Measurements from ENCODE around the gene COX10. TPM values are rescaled to one million over a fixed set of nuclear protein-coding genes. Genes with fewer than 3 reads are reported as not detected.
"Not testable (repeated sequence)": the region's sequence is repeated elsewhere in the genome, so short reads cannot be mapped to it uniquely, and the experiment has no call there.

The COX10 gene
- 10 to 100 TPM; 29.9 to 30.6 TPM for total RNA-seq

DNA sequence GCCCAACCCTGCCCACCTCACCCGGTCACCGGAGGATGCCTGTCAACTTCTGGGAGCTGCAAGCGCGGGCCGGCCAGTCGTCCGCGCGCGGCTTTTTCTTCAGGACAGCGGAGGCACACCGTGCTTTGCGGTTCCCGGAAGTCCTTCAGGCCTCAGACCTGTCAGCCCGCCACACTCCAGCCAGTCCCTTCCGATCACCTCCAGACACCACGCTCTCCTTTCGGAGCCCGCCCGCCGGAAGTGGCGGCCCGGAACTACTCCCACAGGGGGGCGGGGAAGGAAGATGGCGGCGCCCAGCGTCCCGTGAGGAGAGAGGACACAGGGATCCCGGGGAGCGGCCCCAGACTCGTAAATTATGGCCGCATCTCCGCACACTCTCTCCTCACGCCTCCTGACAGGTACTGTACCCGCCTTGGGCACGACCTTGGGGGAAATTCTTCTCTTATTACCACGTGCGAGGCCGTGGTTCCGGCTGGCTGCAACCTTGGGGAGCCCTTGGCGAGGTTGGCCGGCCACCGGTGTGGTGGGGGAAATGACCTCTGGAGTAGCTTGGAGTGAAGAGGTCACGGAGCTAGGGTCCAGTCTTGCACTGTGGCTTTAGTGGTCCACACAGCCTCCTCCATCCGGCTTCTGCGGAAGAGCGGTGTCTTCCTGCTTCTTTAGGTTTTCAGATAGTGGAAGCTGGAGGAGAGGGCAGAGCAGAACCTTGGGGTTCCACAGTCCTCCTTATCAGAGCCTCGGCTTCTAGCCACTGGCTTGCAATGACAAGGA is at the start of gene COX10:
Gene COX10 (plus strand): TSS at position 254 of the 771 bp plus-strand sequence. CDS start 102 bp downstream, at position 356.
- DNase-seq = peak; percentile 88
- intact Hi-C loops (cut with micrococcal nuclease) = loop anchor here (1.0 to 10.0 kb wide), 5 partner anchors 27 to 1055 kb away; partner anchors contain the start of gene ELAC2
- Mint-ChIP-seq H3K4me1 (ENCODE audit: low read depth) (peaks cover 67% of the 10 kb centered on the region), H3K4me3 (peak within 1 kb of the TSS; percentile 94), H3K27me3 (ENCODE audit: low read depth) (no peaks in the 10 kb centered on the region), H3K27ac (peak within 1 kb of the TSS; percentile 87), H3K36me3 (ENCODE audit: low read depth) (peaks cover 33% of the 10 kb centered on the region), H3K9me3 (peaks cover 4% of the 10 kb centered on the region)
- CTCF ChIA-PET = interaction anchor here (0.5 to 0.6 kb wide), 2 partner anchors 31 to 343 kb away, joined by 4 to 7 read pairs; no protein-coding TSS in a partner anchor

- intact Hi-C loops (cut with micrococcal nuclease); H3K4me3 Mint-ChIP-seq; H3K27ac Mint-ChIP-seq; H3K9me3 Mint-ChIP-seq; CTCF ChIA-PET; H3K4me1 Mint-ChIP-seq (ENCODE audit: low read depth); DNase-seq; H3K36me3 Mint-ChIP-seq (ENCODE audit: low read depth); H3K27me3 Mint-ChIP-seq (ENCODE audit: low read depth): not testable (repeated sequence)
Measured at GRCh38 chr17:14021651-14022294, 47.5 kb upstream of the COX10 start.

DNA sequence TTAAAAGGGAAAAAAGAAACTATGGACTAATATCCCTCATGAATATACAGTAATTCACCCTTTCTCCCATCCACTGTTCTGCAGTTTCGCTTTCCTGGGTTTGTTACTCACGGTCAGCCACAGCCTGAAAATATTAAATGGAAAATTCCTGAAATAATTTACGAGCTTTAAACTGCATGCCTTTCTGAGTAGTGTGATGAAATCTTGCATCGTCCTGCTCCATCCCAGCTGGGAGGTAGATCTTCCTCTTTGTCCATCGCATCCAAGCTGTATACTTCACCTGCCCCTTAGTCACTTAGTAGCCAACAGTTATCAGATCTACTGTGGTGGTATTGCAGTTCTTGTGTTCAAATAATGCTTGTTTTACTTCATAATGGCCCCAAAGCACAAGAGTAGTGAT is 39.5 kb upstream of the COX10 start:
- CTCF ChIA-PET; H3K4me1 Mint-ChIP-seq (ENCODE audit: low read depth); H3K9me3 Mint-ChIP-seq; H3K4me3 Mint-ChIP-seq; intact Hi-C loops (cut with micrococcal nuclease); H3K27me3 Mint-ChIP-seq (ENCODE audit: low read depth); H3K27ac Mint-ChIP-seq; DNase-seq: not testable (repeated sequence)
- H3K36me3 Mint-ChIP-seq (ENCODE audit: low read depth) = peaks cover 40% of the 10 kb centered on the region

DNA sequence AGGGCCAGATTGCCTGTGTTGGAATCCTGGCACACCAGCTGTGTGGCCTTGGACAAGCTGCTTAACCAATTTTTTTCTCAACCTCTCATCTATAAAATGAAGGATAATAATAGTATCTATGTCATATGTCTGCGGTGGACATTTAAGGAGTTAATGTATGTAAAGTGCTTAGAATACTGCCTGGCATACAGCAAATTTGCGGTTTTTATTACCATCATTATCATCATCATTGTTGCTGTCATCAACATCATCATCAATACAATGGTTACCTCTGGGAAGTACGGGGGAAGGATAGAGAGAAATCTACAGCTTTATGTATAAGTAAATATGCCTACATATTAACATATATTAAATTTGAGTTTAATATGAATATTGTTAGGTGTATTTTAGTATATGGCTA is 37.1 kb upstream of the COX10 start:
- Mint-ChIP-seq H3K36me3 (ENCODE audit: low read depth) (peaks cover 53% of the 10 kb centered on the region), H3K4me1 (ENCODE audit: low read depth) (peaks cover 2% of the 10 kb centered on the region), H3K27me3 (ENCODE audit: low read depth) (no peaks in the 10 kb centered on the region), H3K4me3 (no peak overlapping the region), H3K27ac (no peak overlapping the region), H3K9me3 (peaks cover 5% of the 10 kb centered on the region)
- intact Hi-C loops (cut with micrococcal nuclease) = no loop called here
- no peak for DNase-seq
- CTCF ChIA-PET = no interaction called here

DNA sequence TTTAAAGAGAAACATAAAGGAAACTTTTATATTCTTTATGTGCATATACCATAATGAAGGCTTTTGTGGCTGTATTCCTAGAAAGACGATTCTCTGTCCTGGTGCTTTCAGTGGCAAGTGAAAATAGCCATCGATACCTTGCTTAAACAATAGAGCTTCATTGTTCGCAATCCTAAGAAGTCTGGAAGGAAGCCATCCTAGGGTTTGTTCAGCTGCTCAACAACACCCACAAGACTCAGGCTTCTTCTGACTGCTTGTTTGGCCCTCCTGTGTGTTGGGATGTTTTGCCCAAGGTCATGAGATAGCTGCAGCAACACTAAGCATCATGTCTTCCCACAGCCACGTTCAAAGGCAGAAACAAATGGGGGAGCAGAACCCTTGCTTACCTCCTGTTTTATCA is 36.1 kb upstream of the COX10 start:
- CTCF ChIA-PET = no interaction called here
- Mint-ChIP-seq H3K27me3 (ENCODE audit: low read depth) (no peaks in the 10 kb centered on the region), H3K4me3 (no peak overlapping the region), H3K36me3 (ENCODE audit: low read depth) (peaks cover 58% of the 10 kb centered on the region), H3K27ac (no peak overlapping the region), H3K9me3 (peaks cover 5% of the 10 kb centered on the region), H3K4me1 (ENCODE audit: low read depth) (peaks cover 5% of the 10 kb centered on the region)
- DNase-seq = no peak
- intact Hi-C loops (cut with micrococcal nuclease) = no loop called here

GRCh38 chr17:14037453-14037852 is 31.9 kb upstream of the COX10 start:
- Mint-ChIP-seq H3K27me3 (ENCODE audit: low read depth) (no peaks in the 10 kb centered on the region), H3K4me3 (no peak overlapping the region), H3K36me3 (ENCODE audit: low read depth) (peaks cover 50% of the 10 kb centered on the region), H3K9me3 (peaks cover 3% of the 10 kb centered on the region), H3K27ac (no peak overlapping the region), H3K4me1 (ENCODE audit: low read depth) (peaks cover 21% of the 10 kb centered on the region)
- CTCF ChIA-PET = no interaction called here
- intact Hi-C loops (cut with micrococcal nuclease) = no loop called here
- no peak for DNase-seq

DNA sequence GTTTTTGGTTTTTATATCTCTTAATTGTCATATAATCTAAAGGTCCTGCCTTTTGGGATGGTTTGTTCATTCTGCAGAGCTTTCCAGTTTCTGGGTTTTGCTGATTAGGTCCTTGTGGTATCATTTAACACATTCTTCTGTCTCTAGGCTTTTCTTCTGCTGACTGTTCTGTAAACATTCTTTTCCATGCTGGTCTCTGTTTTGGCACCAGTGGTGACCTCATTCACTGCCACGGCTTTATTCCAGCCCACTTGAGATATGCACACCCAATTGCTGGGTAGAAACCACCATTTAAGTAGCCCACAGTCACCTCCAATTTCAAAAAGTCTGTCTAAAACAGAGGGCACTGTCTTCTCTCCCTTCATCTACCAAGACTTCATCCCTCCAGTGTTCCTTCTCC is 31.1 kb upstream of the COX10 start:
- Mint-ChIP-seq H3K4me1 (ENCODE audit: low read depth) (peaks cover 25% of the 10 kb centered on the region), H3K4me3 (no peak overlapping the region), H3K36me3 (ENCODE audit: low read depth) (peaks cover 47% of the 10 kb centered on the region), H3K9me3 (peaks cover 3% of the 10 kb centered on the region), H3K27ac (no peak overlapping the region), H3K27me3 (ENCODE audit: low read depth) (no peaks in the 10 kb centered on the region)
- DNase-seq = no peak
- intact Hi-C loops (cut with micrococcal nuclease) = no loop called here
- CTCF ChIA-PET = no interaction called here

- intact Hi-C loops (cut with micrococcal nuclease) = loop anchor here (1.0 to 5.0 kb wide), 7 partner anchors 26 to 360 kb away; partner anchors contain the start of genes COX10 and HS3ST3B1
- CTCF ChIA-PET = interaction anchor here (0.7 kb wide), 1 partner anchor 156 kb away, joined by 3 read pairs; no protein-coding TSS in a partner anchor
- DNase-seq = no peak
- H3K9me3 Mint-ChIP-seq = no peaks in the 10 kb centered on the region
- peaks cover 20% of the 10 kb centered on the region for H3K36me3 Mint-ChIP-seq (ENCODE audit: low read depth)
- H3K27me3 Mint-ChIP-seq (ENCODE audit: low read depth) = no peaks in the 10 kb centered on the region
- H3K4me3 Mint-ChIP-seq = no peak overlapping the region
- H3K27ac Mint-ChIP-seq = no peak overlapping the region
- peaks cover 35% of the 10 kb centered on the region for H3K4me1 Mint-ChIP-seq (ENCODE audit: low read depth)
Measured at GRCh38 chr17:14042411-14042810, 26.9 kb upstream of the COX10 start.

DNA sequence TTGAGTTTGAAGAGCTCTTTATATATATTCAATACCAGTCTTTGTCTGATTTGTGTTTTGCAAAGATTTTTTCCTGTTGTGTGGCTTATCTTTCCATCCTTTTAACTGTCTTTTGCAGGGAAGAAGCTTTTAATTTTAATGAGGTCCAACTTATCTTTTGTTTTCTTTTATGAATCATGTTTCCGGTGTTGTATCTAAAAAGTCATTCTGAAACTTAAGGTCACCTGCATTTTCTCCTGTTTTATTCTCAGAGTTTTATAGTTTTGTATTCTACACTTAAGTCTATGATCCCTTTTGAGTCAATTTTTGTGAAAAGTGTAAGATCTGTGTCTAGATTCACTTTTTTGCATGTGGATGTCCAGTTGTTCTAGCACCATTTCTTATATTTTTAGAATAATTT is 24.6 kb upstream of the COX10 start:
- Mint-ChIP-seq H3K4me1 (ENCODE audit: low read depth) (peaks cover 24% of the 10 kb centered on the region), H3K27ac (no peak overlapping the region), H3K36me3 (ENCODE audit: low read depth) (peaks cover 21% of the 10 kb centered on the region), H3K27me3 (ENCODE audit: low read depth) (no peaks in the 10 kb centered on the region), H3K4me3 (no peak overlapping the region), H3K9me3 (no peaks in the 10 kb centered on the region)
- intact Hi-C loops (cut with micrococcal nuclease) = loop anchor here (5.0 kb wide), 2 partner anchors 258 to 358 kb away; partner anchors contain the start of gene HS3ST3B1
- CTCF ChIA-PET = interaction anchor here (0.6 kb wide), 1 partner anchor 163 kb away, joined by 5 read pairs; no protein-coding TSS in a partner anchor
- DNase-seq = no peak

DNA sequence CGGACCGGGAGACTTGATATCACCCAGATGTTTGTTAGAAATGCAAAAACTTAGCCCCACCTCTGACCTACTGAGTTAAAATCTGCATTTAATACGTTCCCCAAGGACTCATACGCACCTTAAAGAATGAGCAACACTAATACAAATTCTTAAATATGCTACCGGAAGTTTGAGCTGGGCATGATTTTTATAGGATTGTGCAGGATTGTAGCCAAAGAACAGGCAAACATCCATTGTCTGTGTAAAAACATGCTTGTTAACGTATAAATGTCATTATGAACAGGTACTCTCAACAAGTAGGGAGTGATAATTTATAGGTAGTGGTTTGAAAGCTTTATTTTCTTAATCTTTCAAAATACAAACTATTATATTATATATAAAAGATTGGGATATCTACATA is 22.3 kb upstream of the COX10 start:
- intact Hi-C loops (cut with micrococcal nuclease) = no loop called here
- Mint-ChIP-seq H3K27me3 (ENCODE audit: low read depth) (no peaks in the 10 kb centered on the region), H3K36me3 (ENCODE audit: low read depth) (peaks cover 27% of the 10 kb centered on the region), H3K27ac (no peak overlapping the region), H3K9me3 (no peaks in the 10 kb centered on the region), H3K4me3 (no peak overlapping the region), H3K4me1 (ENCODE audit: low read depth) (peaks cover 21% of the 10 kb centered on the region)
- no peak for DNase-seq
- CTCF ChIA-PET = no interaction called here

- peaks cover 15% of the 10 kb centered on the region for H3K4me1 Mint-ChIP-seq (ENCODE audit: low read depth)
- intact Hi-C loops (cut with micrococcal nuclease) = no loop called here
- H3K9me3 Mint-ChIP-seq = no peaks in the 10 kb centered on the region
- no peaks in the 10 kb centered on the region for H3K27me3 Mint-ChIP-seq (ENCODE audit: low read depth)
- DNase-seq = no peak
- H3K36me3 Mint-ChIP-seq (ENCODE audit: low read depth) = peaks cover 23% of the 10 kb centered on the region
- no peak overlapping the region for H3K27ac Mint-ChIP-seq
- no peak overlapping the region for H3K4me3 Mint-ChIP-seq
- CTCF ChIA-PET = interaction anchor here (0.9 kb wide), 1 partner anchor 252 kb away, joined by 3 read pairs; no protein-coding TSS in a partner anchor
Measured at GRCh38 chr17:14047591-14047990, 21.7 kb upstream of the COX10 start.

DNA sequence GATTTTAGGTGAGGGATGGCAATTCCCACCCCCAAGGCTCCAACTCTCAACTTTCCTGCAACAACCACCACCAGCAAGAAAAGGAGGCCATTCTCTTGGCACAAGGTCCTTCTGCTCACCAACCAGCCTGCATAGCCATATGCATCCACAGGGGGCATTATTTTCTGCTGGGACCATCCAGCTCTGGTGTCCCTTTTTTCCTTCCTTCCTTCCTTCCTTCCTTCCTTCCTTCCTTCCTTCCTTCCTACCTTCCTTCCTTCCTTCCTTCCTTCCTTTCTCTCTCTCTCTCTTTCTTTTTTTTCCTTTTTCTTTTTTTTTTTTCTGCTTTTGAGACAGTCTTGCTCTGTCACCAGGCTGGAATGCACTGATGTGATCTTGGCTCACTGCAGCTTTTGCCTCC is 21.1 kb upstream of the COX10 start:
- DNase-seq = no peak
- H3K4me3 Mint-ChIP-seq = no peak overlapping the region
- H3K9me3 Mint-ChIP-seq = no peaks in the 10 kb centered on the region
- CTCF ChIA-PET = interaction anchor here (0.7 to 0.9 kb wide), 2 partner anchors 252 to 887 kb away, joined by 3 to 4 read pairs; no protein-coding TSS in a partner anchor
- H3K27ac Mint-ChIP-seq = no peak overlapping the region
- intact Hi-C loops (cut with micrococcal nuclease) = no loop called here
- H3K27me3 Mint-ChIP-seq (ENCODE audit: low read depth) = no peaks in the 10 kb centered on the region
- peaks cover 12% of the 10 kb centered on the region for H3K4me1 Mint-ChIP-seq (ENCODE audit: low read depth)
- H3K36me3 Mint-ChIP-seq (ENCODE audit: low read depth) = peaks cover 25% of the 10 kb centered on the region
